MM.1S (cell line): ENCODE results near the gene SLC39A8.

Source experiments
- DNase-seq: peaks from one replicate; pipeline ENCODE4 v3.0.0-alpha.2; 2015
- H2AFZ ChIP-seq: fragments of 300-600 bp; sonication (generic); 2 replicates; pipeline ENCODE4 v1.6.0; 2016; ENCODE audit warnings: antibody characterized with exemption, low read length
- H3F3A ChIP-seq: fragments of 300-600 bp; sonication (generic); 2 replicates; pipeline ENCODE4 v1.6.1; 2016; ENCODE audit warnings: mild to moderate bottlenecking, antibody characterized with exemption, low read length, moderate library complexity, mixed read lengths; ENCODE audit not compliant: insufficient read depth
- H3K27ac ChIP-seq: fragments of 300-600 bp; sonication (generic); 2 replicates; pipeline ENCODE4 v1.5.1; 2016; ENCODE audit warnings: mild to moderate bottlenecking, low read length
- H3K27me3 ChIP-seq: fragments of 300-600 bp; sonication (generic); replicated peaks from 2 replicates; pipeline ENCODE4 v1.6.0; 2016; ENCODE audit warnings: low read length; ENCODE audit not compliant: insufficient read depth
- H3K36me3 ChIP-seq: fragments of 300-600 bp; sonication (generic); replicated peaks from 2 replicates; pipeline ENCODE4 v1.6.1; 2016; ENCODE audit warnings: mild to moderate bottlenecking, low read length, mixed read lengths; ENCODE audit not compliant: insufficient read depth
- H3K4me1 ChIP-seq: fragments of 300-600 bp; sonication (generic); 2 replicates; pipeline ENCODE4 v1.6.1; 2016; ENCODE audit warnings: low read length, mixed read lengths
- H3K4me2 ChIP-seq: fragments of 300-600 bp; sonication (generic); 2 replicates; pipeline ENCODE4 v1.6.0; 2016; ENCODE audit warnings: low read depth, low read length
- H3K4me3 ChIP-seq: fragments of 300-600 bp; sonication (generic); 2 replicates; pipeline ENCODE4 v1.5.1; 2016; ENCODE audit warnings: low read length, mixed read lengths
- H3K79me2 ChIP-seq: fragments of 300-600 bp; sonication (generic); 2 replicates; pipeline ENCODE4 v1.6.1; 2016; ENCODE audit warnings: mixed run types, low read length, mixed read lengths
- H3K9ac ChIP-seq: fragments of 300-600 bp; sonication (generic); 2 replicates; pipeline ENCODE4 v1.6.1; 2016; ENCODE audit warnings: low read length, mixed read lengths
- H3K9me2 ChIP-seq: fragments of 300-600 bp; sonication (generic); replicated peaks from 2 replicates; pipeline ENCODE4 v1.6.1; 2016; ENCODE audit warnings: mild to moderate bottlenecking, low read length, mixed read lengths; ENCODE audit not compliant: insufficient read depth
- H3K9me3 ChIP-seq: fragments of 300-600 bp; sonication (generic); replicated peaks from 2 replicates; pipeline ENCODE4 v1.6.1; 2016; ENCODE audit warnings: mild to moderate bottlenecking, low read length, mixed read lengths; ENCODE audit not compliant: insufficient read depth
- H4K20me1 ChIP-seq: fragments of 300-600 bp; sonication (generic); 2 replicates; pipeline ENCODE4 v1.6.1; 2016; ENCODE audit warnings: mild to moderate bottlenecking, low read length, moderate library complexity, mixed read lengths; ENCODE audit not compliant: insufficient read depth
- CTCF ChIP-seq: fragments of 300-600 bp; sonication (generic); IDR thresholded peaks from 2 replicates; pipeline ENCODE4 v1.5.1; 2016; ENCODE audit warnings: antibody characterized with exemption, low read length, mixed read lengths
- EZH2 ChIP-seq: fragments of 300-600 bp; sonication (generic); optimal IDR thresholded peaks from 2 replicates; pipeline ENCODE3; 2017; ENCODE audit warnings: low read depth, mild to moderate bottlenecking, antibody characterized with exemption, low read length, mixed read lengths
- EZH2phosphoT487 ChIP-seq: fragments of 300-600 bp; sonication (generic); IDR thresholded peaks from 2 replicates; pipeline ENCODE4 v1.6.1; 2018; ENCODE audit warnings: antibody characterized with exemption, low read length

The SLC39A8 gene

GRCh38 chr4:102272318-102272717 is 73.0 kb downstream of the SLC39A8 start:
- H2AFZ ChIP-seq, result no peak overlapping the region
- H3K9me2 ChIP-seq, result no peaks in the 10 kb centered on the region
- DNase-seq, result no peak
- no peak overlapping the region for H3K9ac ChIP-seq
- H3K36me3 ChIP-seq, result no peaks in the 10 kb centered on the region
- no peak overlapping the region for H3K4me3 ChIP-seq
- no peaks in the 10 kb centered on the region for H3K9me3 ChIP-seq
- no peaks in the 10 kb centered on the region for H4K20me1 ChIP-seq
- no peaks in the 10 kb centered on the region for H3K79me2 ChIP-seq
- H3F3A ChIP-seq, result no peaks in the 10 kb centered on the region
- H3K4me1 ChIP-seq, result no peaks in the 10 kb centered on the region
- H3K27me3 ChIP-seq, result no peaks in the 10 kb centered on the region
- H3K27ac ChIP-seq, result no peak overlapping the region
- H3K4me2 ChIP-seq, result no peak overlapping the region
- TF ChIP-seq EZH2 (no peak), CTCF (no peak), EZH2phosphoT487 (no peak)

GRCh38 chr4:102268355-102268754 is 76.9 kb downstream of the SLC39A8 start:
- Histone ChIP-seq H3K4me2 (no peak overlapping the region), H3K36me3 (no peaks in the 10 kb centered on the region), H2AFZ (no peak overlapping the region), H3K4me3 (no peak overlapping the region), H3K9ac (no peak overlapping the region), H3K27me3 (no peaks in the 10 kb centered on the region), H3K9me3 (no peaks in the 10 kb centered on the region), H3F3A (no peaks in the 10 kb centered on the region), H4K20me1 (no peaks in the 10 kb centered on the region), H3K79me2 (no peaks in the 10 kb centered on the region), H3K4me1 (no peaks in the 10 kb centered on the region), H3K27ac (no peak overlapping the region), H3K9me2 (no peaks in the 10 kb centered on the region)
- TF ChIP-seq CTCF, result no peak
- no peak for TF ChIP-seq EZH2phosphoT487
- no peak for TF ChIP-seq EZH2
- DNase-seq, result no peak

- Histone ChIP-seq H3K4me1 (no peaks in the 10 kb centered on the region), H3K36me3 (no peaks in the 10 kb centered on the region), H3K79me2 (no peaks in the 10 kb centered on the region), H3K9me2 (no peaks in the 10 kb centered on the region), H3K27me3 (no peaks in the 10 kb centered on the region), H3K4me3 (no peak overlapping the region), H2AFZ (no peak overlapping the region), H3K4me2 (no peak overlapping the region), H3F3A (no peaks in the 10 kb centered on the region), H4K20me1 (no peaks in the 10 kb centered on the region), H3K9me3 (no peaks in the 10 kb centered on the region), H3K9ac (no peak overlapping the region), H3K27ac (no peak overlapping the region)
- peak; percentile 45 for DNase-seq
- TF ChIP-seq CTCF (peak; percentile 57), EZH2phosphoT487 (no peak)
Observed at GRCh38 chr4:102263024-102263787, 82.1 kb downstream of the SLC39A8 start.
